ENCODE data around the gene MACROD2.

- TF ChIP-seq, protein P1, sequence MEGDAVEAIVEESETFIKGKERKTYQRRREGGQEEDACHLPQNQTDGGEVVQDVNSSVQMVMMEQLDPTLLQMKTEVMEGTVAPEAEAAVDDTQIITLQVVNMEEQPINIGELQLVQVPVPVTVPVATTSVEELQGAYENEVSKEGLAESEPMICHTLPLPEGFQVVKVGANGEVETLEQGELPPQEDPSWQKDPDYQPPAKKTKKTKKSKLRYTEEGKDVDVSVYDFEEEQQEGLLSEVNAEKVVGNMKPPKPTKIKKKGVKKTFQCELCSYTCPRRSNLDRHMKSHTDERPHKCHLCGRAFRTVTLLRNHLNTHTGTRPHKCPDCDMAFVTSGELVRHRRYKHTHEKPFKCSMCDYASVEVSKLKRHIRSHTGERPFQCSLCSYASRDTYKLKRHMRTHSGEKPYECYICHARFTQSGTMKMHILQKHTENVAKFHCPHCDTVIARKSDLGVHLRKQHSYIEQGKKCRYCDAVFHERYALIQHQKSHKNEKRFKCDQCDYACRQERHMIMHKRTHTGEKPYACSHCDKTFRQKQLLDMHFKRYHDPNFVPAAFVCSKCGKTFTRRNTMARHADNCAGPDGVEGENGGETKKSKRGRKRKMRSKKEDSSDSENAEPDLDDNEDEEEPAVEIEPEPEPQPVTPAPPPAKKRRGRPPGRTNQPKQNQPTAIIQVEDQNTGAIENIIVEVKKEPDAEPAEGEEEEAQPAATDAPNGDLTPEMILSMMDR (IDR thresholded peaks at IDR 0.05) = no peak
- no peak for TF ChIP-seq POLR2AphosphoS5 (IDR thresholded peaks at IDR 0.05)
Measured at GRCh38 chr20:14559612-14560011, 564.3 kb downstream of the MACROD2 start.
